Epithelial cell of esophagus (primary cell): ENCODE measurements around the gene RPAP3.
"Not testable (repeated sequence)": the region's sequence is repeated elsewhere in the genome, so short reads cannot be mapped to it uniquely, and the experiment has no call there.

ENCODE experiments used
- DNase-seq: peaks from one replicate; pipeline ENCODE4 v3.0.0; 2010; ENCODE audit warnings: low read depth
- H3K4me3 ChIP-seq: 2 replicates; pipeline ENCODE4 v1.5.1; 2011; ENCODE audit warnings: mild to moderate bottlenecking, low read length, control low read depth
- TF ChIP-seq, protein P1 (sequence below): IDR thresholded peaks from 2 replicates; pipeline ENCODE4 v1.5.1; 2011; ENCODE audit warnings: low read depth, mild to moderate bottlenecking, low read length, control low read depth, inconsistent platforms; ENCODE audit not compliant: insufficient read depth; ENCODE audit errors: missing control alignments

Gene RPAP3

GRCh38 chr12:47651368-47652254 is 54.2 kb downstream of the RPAP3 start:
- TF ChIP-seq, protein P1, sequence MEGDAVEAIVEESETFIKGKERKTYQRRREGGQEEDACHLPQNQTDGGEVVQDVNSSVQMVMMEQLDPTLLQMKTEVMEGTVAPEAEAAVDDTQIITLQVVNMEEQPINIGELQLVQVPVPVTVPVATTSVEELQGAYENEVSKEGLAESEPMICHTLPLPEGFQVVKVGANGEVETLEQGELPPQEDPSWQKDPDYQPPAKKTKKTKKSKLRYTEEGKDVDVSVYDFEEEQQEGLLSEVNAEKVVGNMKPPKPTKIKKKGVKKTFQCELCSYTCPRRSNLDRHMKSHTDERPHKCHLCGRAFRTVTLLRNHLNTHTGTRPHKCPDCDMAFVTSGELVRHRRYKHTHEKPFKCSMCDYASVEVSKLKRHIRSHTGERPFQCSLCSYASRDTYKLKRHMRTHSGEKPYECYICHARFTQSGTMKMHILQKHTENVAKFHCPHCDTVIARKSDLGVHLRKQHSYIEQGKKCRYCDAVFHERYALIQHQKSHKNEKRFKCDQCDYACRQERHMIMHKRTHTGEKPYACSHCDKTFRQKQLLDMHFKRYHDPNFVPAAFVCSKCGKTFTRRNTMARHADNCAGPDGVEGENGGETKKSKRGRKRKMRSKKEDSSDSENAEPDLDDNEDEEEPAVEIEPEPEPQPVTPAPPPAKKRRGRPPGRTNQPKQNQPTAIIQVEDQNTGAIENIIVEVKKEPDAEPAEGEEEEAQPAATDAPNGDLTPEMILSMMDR = peak; percentile 63
- peak; percentile 65 for DNase-seq
- H3K4me3 ChIP-seq = no peak overlapping the region

DNA sequence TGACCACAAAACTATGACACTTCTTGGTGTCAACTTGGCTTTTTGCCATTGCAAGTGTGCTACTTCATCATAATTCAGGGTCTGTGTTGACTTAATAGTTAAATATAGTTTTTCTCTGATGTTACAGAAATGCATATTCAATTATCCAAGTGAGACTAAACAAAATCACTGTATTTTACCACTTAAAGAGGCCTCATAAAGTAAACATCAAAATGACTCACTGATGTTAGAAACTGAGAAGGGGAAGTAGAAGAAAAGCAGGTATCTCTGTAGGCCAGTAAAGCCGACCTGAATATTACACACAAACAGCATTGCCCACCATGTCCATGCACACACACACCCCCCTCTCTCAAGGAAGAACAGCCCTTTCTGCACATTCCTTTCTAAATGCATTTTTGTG is 55.4 kb downstream of the RPAP3 start:
- DNase-seq = no peak
- TF ChIP-seq, protein P1 = no peak

GRCh38 chr12:47649381-47649780 is 56.4 kb downstream of the RPAP3 start:
- TF ChIP-seq, protein P1 = no peak
- DNase-seq = no peak
- no peak overlapping the region for H3K4me3 ChIP-seq

More for the DNA sequence above, 55.4 kb downstream of the RPAP3 start:
- no peak overlapping the region for H3K4me3 ChIP-seq

- no peak for DNase-seq
- TF ChIP-seq, protein P1 = no peak
- no peak overlapping the region for H3K4me3 ChIP-seq
Observed at GRCh38 chr12:47648056-47648579, 57.7 kb downstream of the RPAP3 start.

- DNase-seq = not testable (repeated sequence)
Observed at GRCh38 chr12:47642310-47642709, 63.5 kb downstream of the RPAP3 start.

DNA sequence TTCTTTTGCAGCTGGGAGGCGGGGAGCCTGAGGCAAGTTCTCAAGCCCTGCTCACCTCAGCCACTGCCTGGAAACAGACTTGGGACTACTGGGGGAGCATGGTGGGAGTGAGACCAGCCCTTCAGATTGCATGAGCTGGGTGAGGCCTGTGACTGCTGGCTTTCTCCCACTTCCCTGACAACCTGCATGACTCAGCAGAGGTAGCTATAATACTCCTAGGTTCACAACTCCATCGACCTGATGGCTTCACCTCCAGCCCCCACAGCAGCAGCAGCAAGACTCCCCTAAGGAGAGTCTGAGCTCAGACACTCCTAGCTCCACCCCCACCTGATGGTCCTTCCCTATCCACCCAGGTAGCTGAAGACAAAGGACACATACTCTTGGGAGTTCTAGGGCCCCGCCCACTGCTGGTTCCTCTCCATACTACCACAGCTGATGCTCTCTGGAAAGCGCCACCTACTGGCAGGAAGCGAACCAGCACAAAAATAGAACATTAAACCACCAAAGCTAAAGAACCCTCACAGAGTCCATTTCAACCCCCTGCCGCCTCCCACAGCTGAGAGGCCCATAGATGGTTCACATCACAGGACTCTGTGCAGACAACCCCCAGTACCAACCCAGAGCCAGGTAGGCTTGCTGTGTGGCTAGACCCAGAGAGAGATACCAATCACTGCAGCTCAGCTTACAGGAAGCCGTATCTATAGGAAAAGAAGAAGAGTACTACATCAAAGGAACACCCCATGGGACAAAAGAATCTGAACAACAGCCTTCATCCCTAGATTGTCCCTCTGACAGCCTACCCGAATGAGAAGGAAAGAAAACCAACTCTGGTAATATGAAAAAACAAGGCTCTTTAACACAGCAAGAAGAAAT is 68.7 kb downstream of the RPAP3 start:
- no peak overlapping the region for H3K4me3 ChIP-seq
- TF ChIP-seq, protein P1 = peak; percentile 67
- peak; percentile 71 for DNase-seq

More at GRCh38 chr12:47642310-47642709, 63.5 kb downstream of the RPAP3 start:
- not testable (repeated sequence) for H3K4me3 ChIP-seq

DNA sequence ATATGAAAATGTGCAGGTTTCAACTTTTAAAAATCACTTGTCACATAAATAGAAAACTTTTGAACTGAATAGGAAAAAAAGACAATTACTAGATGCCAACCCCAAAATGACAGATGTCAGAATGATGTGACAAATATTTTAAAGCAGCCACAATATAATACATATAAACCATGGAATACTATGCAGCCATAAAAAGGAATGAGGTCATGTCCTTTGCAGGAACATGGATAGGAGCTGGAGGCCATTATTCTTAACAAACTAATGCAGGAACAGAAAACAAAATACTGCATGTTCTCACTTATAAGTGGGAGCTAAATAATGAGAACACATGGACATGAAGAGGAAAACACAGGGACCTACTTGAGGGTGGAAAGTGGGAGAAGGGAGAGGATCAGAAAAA is 70.1 kb downstream of the RPAP3 start:
- not testable (repeated sequence) for DNase-seq, H3K4me3 ChIP-seq

DNA sequence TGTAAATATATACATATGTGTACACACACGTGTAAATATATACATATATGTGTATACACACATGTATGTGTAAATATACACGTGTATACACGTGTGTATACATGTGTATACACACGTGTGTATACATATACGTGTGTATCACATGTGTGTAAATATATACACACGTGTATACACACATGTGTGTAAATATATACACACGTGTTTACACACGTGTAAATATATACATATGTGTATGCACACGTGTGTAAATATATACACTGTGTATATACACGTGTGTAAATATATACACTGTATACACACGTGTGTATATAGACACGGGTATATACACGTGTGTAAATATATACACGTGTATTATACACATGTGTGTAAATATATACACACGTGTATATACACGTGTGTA is 71.7 kb downstream of the RPAP3 start:
- no peak overlapping the region for H3K4me3 ChIP-seq
- TF ChIP-seq, protein P1 = no peak
- DNase-seq = no peak
